Fibroblast of skin of abdomen (primary cell): ENCODE measurements around the gene SDC4.
"Not testable (repeated sequence)": the region's sequence is repeated elsewhere in the genome, so short reads cannot be mapped to it uniquely, and the experiment has no call there.

ENCODE experiments used
- DNase-seq: peaks from one replicate; pipeline ENCODE4 v3.0.0-alpha.2; 2013

Gene SDC4

GRCh38 chr20:45363611-45364492, 15.6 kb upstream of the SDC4 start:
- no peak for DNase-seq

GRCh38 chr20:45362804-45363610, 14.8 kb upstream of the SDC4 start, which contains the start of gene SYS1:
Gene SYS1, plus strand, starts transcription at chr20:45363156. Its CDS starts 376 bp downstream, at chr20:45363532.
- peak; percentile 99 for DNase-seq

- no peak for DNase-seq
Observed at GRCh38 chr20:45361793-45362192, 13.6 kb upstream of the SDC4 start.

GRCh38 chr20:45359406-45360148, 11.4 kb upstream of the SDC4 start:
- peak; percentile 60 for DNase-seq

- DNase-seq, result peak; percentile 42
Observed at GRCh38 chr20:45359069-45359405, 10.8 kb upstream of the SDC4 start.

- peak; percentile 72 for DNase-seq
Observed at GRCh38 chr20:45358282-45359068, 10.3 kb upstream of the SDC4 start.

- peak; percentile 62 for DNase-seq
Observed at GRCh38 chr20:45355209-45356084, 7.2 kb upstream of the SDC4 start.

- peak; percentile 59 for DNase-seq
Observed at GRCh38 chr20:45354423-45355208, 6.4 kb upstream of the SDC4 start.

- DNase-seq, result no peak
Observed at GRCh38 chr20:45353746-45354145, 5.5 kb upstream of the SDC4 start.

- no peak for DNase-seq
Observed at GRCh38 chr20:45352729-45353128, 4.5 kb upstream of the SDC4 start.

GRCh38 chr20:45350795-45351194, 2.6 kb upstream of the SDC4 start:
- DNase-seq, result not testable (repeated sequence)

GRCh38 chr20:45350217-45350616, 2.0 kb upstream of the SDC4 start:
- no peak for DNase-seq

GRCh38 chr20:45347297-45347935, 808 bp downstream of the SDC4 start:
- DNase-seq, result no peak

- DNase-seq, result peak; percentile 34
Observed at GRCh38 chr20:45346851-45347250, 1.4 kb downstream of the SDC4 start.

- DNase-seq, result no peak
Observed at GRCh38 chr20:45346291-45346718, 1.9 kb downstream of the SDC4 start.

- no peak for DNase-seq
Observed at GRCh38 chr20:45345104-45345936, 2.9 kb downstream of the SDC4 start.

GRCh38 chr20:45344168-45344860, 3.9 kb downstream of the SDC4 start:
- peak; percentile 86 for DNase-seq
